Activated naive CD4-positive, alpha-beta T cell treated with anti-CD3 and anti-CD28 coated beads, Interleukin-2, amount 10 ng/mL, durations not matched to agents 7 days and 5 days (primary cell): ENCODE results near the gene SGF29.
A peak's percentile ranks its signal among the peaks of the same experiment; 100 is the strongest.
"Not testable (repeated sequence)": the region's sequence is repeated elsewhere in the genome, so short reads cannot be mapped to it uniquely, and the experiment has no call there.

Experiments
- CTCF ChIA-PET: fragments of 350-600 bp; sonication (Branson Sonifier 250); formaldehyde crosslinking; loops from one replicate; lab custom pipeline; 2021; ENCODE audit warnings: antibody characterized with exemption; lab: Charles Lee
- DNase-seq: peaks from one replicate; pipeline ENCODE4 v3.0.0-alpha.2; 2020
- H3K27ac Mint-ChIP-seq: one replicate; pipeline ENCODE4 v1.8.0; 2021; ENCODE audit warnings: mild to moderate bottlenecking, moderate library complexity, mixed read lengths
- H3K27me3 Mint-ChIP-seq: one replicate; pipeline ENCODE4 v1.8.0; 2021; ENCODE audit warnings: mild to moderate bottlenecking, mixed read lengths
- H3K36me3 Mint-ChIP-seq: one replicate; pipeline ENCODE4 v1.8.0; 2021; ENCODE audit warnings: mixed read lengths
- H3K4me1 Mint-ChIP-seq: one replicate; pipeline ENCODE4 v1.8.0; 2021; ENCODE audit warnings: mixed read lengths
- H3K4me3 Mint-ChIP-seq: one replicate; pipeline ENCODE4 v1.8.0; 2021; ENCODE audit warnings: mild to moderate bottlenecking, moderate library complexity, mixed read lengths
- H3K9me3 Mint-ChIP-seq: one replicate; pipeline ENCODE4 v1.8.0; 2021; ENCODE audit warnings: mixed read lengths

Gene SGF29

DNA sequence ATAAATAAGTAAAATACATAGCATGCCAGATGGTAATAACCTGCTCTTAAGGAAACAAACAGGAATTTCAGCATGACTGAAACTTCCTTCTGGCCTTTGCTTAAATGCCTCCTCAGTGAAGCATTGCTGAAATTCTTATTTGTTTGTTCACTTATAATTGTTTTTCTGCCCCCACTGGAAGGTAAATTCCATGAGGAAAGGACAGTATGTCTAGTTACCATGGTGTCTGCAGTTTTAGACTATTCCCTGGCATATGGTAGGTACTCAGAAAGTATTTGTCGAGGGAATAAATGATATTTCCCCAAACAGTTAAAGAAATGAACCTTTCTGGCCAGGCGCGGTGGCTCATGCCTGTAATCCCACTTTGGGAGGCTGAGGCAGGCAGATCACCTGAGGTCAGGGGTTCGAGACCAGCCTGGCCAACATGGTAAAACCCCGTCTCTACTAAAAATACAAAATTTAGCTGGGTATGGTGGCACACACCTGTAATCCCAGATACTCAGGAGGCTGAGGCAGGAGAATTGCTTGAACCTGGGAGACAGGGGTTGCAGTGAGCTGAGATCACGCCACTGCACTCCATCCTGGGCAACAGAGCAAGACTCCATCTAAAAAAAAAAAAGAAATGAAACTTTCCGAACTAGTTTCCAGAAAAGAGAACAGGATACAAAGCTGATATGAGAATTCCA, 26.5 kb upstream of the SGF29 start:
- H3K27ac Mint-ChIP-seq, H3K9me3 Mint-ChIP-seq, H3K4me1 Mint-ChIP-seq, H3K4me3 Mint-ChIP-seq, H3K36me3 Mint-ChIP-seq, CTCF ChIA-PET, DNase-seq: not testable (repeated sequence)
- H3K27me3 Mint-ChIP-seq: peaks cover 16% of the 10 kb centered on the region

DNA sequence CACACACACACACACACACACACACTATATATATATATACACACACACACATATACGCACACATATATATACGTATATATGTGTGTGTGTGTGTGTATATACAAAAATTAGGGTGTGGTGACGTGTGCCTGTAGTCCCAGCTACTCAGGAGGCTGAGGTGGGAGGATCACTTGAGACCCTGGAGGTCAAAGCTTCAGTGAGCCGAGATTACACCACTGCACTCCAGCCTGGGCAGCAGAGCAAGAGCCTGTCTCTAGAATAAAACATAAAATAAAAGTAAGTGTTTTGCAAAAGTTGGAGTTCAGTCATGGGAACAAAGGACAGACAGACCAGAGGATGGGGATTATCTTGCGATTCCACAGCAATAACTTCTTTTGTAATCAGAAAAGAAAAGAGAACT, 25.7 kb upstream of the SGF29 start:
- Mint-ChIP-seq H3K36me3 (no peaks in the 10 kb centered on the region), H3K27me3 (peaks cover 17% of the 10 kb centered on the region), H3K27ac (no peak overlapping the region), H3K4me3 (no peak overlapping the region), H3K4me1 (peaks cover 5% of the 10 kb centered on the region), H3K9me3 (no peaks in the 10 kb centered on the region)
- CTCF ChIA-PET: no interaction called here
- no peak for DNase-seq

GRCh38 chr16:28528463-28528867, 25.3 kb upstream of the SGF29 start:
- peaks cover 17% of the 10 kb centered on the region for H3K27me3 Mint-ChIP-seq

DNA sequence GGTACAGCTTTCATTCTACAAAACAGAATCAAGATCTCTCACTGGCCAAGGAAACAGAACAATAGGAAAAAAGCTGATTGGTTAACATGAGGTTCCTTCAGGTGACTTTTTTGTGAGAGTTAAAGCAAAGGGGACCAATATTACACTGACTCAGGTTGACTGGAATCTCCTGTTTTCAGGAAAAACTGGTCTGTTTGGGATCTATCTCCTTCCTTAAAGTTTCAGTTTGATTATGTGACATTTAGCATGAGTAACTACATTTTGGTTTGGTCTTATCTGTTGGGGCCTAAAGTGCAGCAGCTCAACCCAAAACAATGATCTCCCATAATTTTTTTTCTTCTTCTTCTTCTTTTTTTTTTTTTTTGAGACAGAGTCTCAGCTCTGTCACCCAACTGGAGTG, 24.6 kb upstream of the SGF29 start:
- H3K27me3 Mint-ChIP-seq: peaks cover 17% of the 10 kb centered on the region
- CTCF ChIA-PET: no interaction called here
- peaks cover 11% of the 10 kb centered on the region for H3K4me1 Mint-ChIP-seq
- H3K9me3 Mint-ChIP-seq: no peaks in the 10 kb centered on the region
- no peak overlapping the region for H3K4me3 Mint-ChIP-seq
- no peak overlapping the region for H3K27ac Mint-ChIP-seq
- no peaks in the 10 kb centered on the region for H3K36me3 Mint-ChIP-seq
- no peak for DNase-seq

More at GRCh38 chr16:28528463-28528867, 25.3 kb upstream of the SGF29 start:
- H3K4me1 Mint-ChIP-seq: peaks cover 8% of the 10 kb centered on the region
- CTCF ChIA-PET: no interaction called here
- no peak overlapping the region for H3K27ac Mint-ChIP-seq
- no peak for DNase-seq
- no peaks in the 10 kb centered on the region for H3K36me3 Mint-ChIP-seq
- no peak overlapping the region for H3K4me3 Mint-ChIP-seq
- H3K9me3 Mint-ChIP-seq: no peaks in the 10 kb centered on the region

DNA sequence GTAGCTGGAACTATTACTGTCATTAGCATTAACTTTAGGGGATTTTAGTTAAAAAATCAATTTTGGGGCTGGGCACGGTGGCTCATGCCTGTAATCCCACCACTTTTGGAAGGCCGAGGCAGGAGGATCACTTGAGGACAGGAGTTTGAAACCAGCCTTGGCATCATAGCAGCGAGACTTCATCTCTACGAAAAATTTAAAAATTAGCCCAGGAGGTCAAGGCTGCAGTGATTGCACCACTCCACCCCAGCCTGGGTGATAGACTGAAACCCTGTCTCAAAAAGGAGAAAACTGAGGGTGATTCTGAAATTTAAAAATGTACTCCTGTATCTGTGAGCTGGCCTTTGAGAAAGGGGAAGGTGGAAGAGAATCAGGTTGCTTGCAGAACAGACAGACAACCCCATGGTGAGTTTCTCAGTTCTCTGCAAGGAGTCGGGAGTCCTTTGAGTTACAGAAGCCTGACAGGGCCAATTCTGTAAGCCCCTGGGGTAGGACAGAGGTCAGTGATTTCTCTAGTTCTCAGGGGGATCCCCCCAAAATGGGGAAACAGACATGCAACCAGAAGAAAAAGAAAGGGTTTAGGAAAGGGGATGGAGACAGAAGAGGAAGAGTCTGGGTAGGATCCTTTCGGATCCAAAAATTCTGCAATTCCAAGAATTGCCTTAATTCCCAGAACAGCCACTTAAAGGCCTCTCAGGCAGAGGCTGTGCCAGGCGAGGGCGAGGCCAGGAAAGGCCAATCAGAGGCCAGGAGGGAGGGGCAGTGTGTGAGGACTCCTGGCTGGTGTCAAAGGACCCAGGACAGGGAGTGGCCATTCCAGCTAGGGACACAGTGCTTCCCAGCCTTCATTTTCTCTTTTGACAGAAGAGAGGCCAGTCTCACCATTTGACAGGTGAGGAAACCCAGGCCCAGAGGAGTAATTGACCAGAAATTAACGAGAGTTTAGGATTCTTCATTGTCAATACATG, 21.7 kb upstream of the SGF29 start:
- H3K9me3 Mint-ChIP-seq: no peaks in the 10 kb centered on the region
- H3K36me3 Mint-ChIP-seq: peaks cover 5% of the 10 kb centered on the region
- H3K27me3 Mint-ChIP-seq: peaks cover 13% of the 10 kb centered on the region
- peaks cover 22% of the 10 kb centered on the region for H3K4me1 Mint-ChIP-seq
- DNase-seq: no peak
- no peak overlapping the region for H3K27ac Mint-ChIP-seq
- CTCF ChIA-PET: no interaction called here
- no peak overlapping the region for H3K4me3 Mint-ChIP-seq

DNA sequence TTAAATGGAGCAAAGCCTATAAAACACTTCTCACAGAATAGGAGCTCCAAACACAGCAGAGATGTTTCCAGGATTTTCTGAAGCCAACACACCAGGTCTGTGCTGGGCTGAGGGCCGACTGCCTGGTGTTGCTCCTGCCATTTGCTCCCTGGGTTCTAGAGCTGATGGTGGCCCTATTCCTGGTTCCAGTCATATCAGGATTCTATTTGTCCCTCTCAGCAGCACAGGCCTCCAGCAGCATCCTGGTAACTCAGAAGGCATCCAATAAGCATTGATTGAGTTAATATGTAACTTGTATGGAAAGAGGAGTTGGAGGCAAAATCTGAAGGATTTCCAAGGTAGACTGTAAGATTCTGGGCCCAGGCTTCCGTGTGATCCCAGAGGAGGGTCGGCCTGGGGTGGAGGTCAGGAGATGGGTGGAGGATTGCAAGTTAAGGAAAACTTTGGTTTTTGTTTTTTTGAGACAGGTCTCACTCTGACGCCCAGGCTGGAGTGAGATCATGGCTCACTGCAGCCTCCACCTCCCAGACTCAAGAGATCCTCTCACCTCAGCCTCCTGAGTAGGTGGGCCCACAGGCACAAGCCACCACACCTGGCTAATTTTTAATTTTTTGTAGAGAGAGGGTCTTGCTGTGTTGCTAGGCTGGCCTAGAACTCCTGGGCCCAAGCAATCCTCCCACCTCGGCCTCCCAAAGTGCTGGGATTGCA, 20.6 kb upstream of the SGF29 start:
- H3K27me3 Mint-ChIP-seq: peaks cover 21% of the 10 kb centered on the region
- DNase-seq: no peak
- H3K27ac Mint-ChIP-seq: no peak overlapping the region
- H3K9me3 Mint-ChIP-seq: no peaks in the 10 kb centered on the region
- CTCF ChIA-PET: no interaction called here
- H3K4me3 Mint-ChIP-seq: no peak overlapping the region
- peaks cover 5% of the 10 kb centered on the region for H3K36me3 Mint-ChIP-seq
- H3K4me1 Mint-ChIP-seq: peaks cover 22% of the 10 kb centered on the region

GRCh38 chr16:28534542-28535373, 19.0 kb upstream of the SGF29 start:
- no peaks in the 10 kb centered on the region for H3K9me3 Mint-ChIP-seq
- DNase-seq: no peak
- peak overlapping the region; percentile 9 for H3K27ac Mint-ChIP-seq
- CTCF ChIA-PET: interaction anchor here (1.5 kb wide), 1 partner anchor 9 kb away, joined by 5 read pairs; no protein-coding TSS in a partner anchor
- H3K4me3 Mint-ChIP-seq: no peak overlapping the region
- H3K36me3 Mint-ChIP-seq: peaks cover 5% of the 10 kb centered on the region
- H3K4me1 Mint-ChIP-seq: peaks cover 22% of the 10 kb centered on the region
- H3K27me3 Mint-ChIP-seq: peaks cover 15% of the 10 kb centered on the region

GRCh38 chr16:28537076-28537475, 16.6 kb upstream of the SGF29 start:
- H3K36me3 Mint-ChIP-seq: peaks cover 5% of the 10 kb centered on the region
- H3K27ac Mint-ChIP-seq: no peak overlapping the region
- H3K4me3 Mint-ChIP-seq: no peak overlapping the region
- H3K27me3 Mint-ChIP-seq: peaks cover 15% of the 10 kb centered on the region
- peaks cover 22% of the 10 kb centered on the region for H3K4me1 Mint-ChIP-seq
- CTCF ChIA-PET: no interaction called here
- H3K9me3 Mint-ChIP-seq: no peaks in the 10 kb centered on the region
- DNase-seq: no peak

- H3K9me3 Mint-ChIP-seq: no peaks in the 10 kb centered on the region
- DNase-seq: no peak
- H3K4me1 Mint-ChIP-seq: peaks cover 22% of the 10 kb centered on the region
- no peak overlapping the region for H3K4me3 Mint-ChIP-seq
- CTCF ChIA-PET: no interaction called here
- peaks cover 13% of the 10 kb centered on the region for H3K27me3 Mint-ChIP-seq
- H3K27ac Mint-ChIP-seq: no peak overlapping the region
- H3K36me3 Mint-ChIP-seq: peaks cover 5% of the 10 kb centered on the region
These were observed 15.6 kb upstream of the SGF29 start for GRCh38 chr16:28537964-28538732.

DNA sequence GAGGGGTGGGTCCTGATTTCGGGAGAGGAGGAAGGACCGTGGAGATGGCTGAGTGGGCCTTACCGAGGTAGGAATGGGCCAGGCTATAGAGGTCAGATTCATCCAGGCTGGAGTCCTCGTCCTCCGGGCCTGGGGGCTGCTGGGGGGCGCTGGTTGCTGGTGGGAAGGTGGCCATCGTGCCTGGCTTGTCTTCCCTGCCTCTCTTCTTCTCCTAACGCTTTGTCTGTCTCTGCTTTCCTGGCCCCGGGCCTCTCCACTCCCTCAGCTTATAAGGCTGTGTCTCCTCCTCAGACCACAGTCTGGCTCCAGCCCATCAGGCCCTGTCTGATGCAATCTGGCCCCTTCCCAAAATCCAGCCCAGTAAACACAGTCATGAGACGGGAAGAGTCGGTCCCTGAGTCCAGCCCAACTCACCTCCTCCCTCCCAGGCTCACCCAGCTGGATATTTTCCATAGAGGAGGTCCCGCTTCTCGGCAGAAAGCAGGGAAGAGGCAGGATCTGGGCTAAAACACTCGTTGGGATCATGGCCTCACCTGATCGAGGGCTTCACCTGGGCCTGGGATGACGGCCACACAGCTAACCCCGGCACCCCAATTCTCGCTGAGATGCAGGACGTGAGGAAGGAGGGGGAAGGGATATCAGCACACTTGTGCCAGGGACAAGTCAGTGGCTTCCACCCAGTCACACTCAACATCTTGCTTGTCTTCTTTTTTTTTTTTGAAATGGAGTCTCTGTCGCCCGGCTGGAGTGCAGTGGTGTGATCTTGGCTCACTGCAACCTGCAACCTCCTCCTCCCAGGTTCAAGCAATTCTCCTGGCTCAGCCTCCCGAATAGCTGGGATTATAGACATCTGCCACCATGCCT, 14.8 kb upstream of the SGF29 start, which contains the start of gene NUPR1:
Gene NUPR1, minus strand, starts transcription at position 242 of the 864 bp plus-strand sequence. Its CDS starts 67 bp downstream, at position 175.
- Mint-ChIP-seq H3K36me3 (peaks cover 5% of the 10 kb centered on the region), H3K4me1 (peaks cover 20% of the 10 kb centered on the region), H3K27me3 (peaks cover 17% of the 10 kb centered on the region), H3K4me3 (no peak within 1 kb of the TSS), H3K9me3 (no peaks in the 10 kb centered on the region), H3K27ac (no peak within 1 kb of the TSS)
- CTCF ChIA-PET: no interaction called here
- no peak for DNase-seq

- Mint-ChIP-seq H3K4me3 (no peak overlapping the region), H3K4me1 (peaks cover 7% of the 10 kb centered on the region), H3K27me3 (peaks cover 22% of the 10 kb centered on the region), H3K9me3 (no peaks in the 10 kb centered on the region), H3K36me3 (no peaks in the 10 kb centered on the region), H3K27ac (no peak overlapping the region)
- no peak for DNase-seq
- CTCF ChIA-PET: no interaction called here
These were observed 13.4 kb upstream of the SGF29 start for GRCh38 chr16:28540346-28540745.

DNA sequence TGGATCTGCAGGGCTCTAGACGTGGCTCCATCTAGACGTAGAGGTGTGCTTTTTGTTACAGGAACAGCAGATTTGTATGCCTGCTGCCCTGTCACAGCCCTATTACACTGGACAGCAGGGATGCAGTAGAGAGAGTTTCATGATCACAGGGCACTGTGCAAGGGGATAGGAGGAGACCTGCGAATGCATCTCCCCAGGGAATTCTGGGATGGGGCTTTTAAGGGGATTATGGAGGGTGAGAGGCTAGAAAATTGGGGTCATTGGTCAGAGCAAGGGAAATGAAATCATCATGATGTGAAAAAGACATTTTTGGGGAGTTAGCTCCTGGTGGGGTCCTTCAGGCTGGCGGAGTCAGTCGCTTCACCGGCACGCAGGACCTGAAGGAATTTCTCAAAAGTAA, 11.1 kb upstream of the SGF29 start:
- H3K4me3 Mint-ChIP-seq: no peak overlapping the region
- H3K4me1 Mint-ChIP-seq: peaks cover 3% of the 10 kb centered on the region
- no peak for DNase-seq
- peaks cover 20% of the 10 kb centered on the region for H3K27me3 Mint-ChIP-seq
- no peak overlapping the region for H3K27ac Mint-ChIP-seq
- CTCF ChIA-PET: no interaction called here
- H3K9me3 Mint-ChIP-seq: no peaks in the 10 kb centered on the region
- no peaks in the 10 kb centered on the region for H3K36me3 Mint-ChIP-seq
